Trophoblast cell (in vitro differentiated cells and primary cell): ENCODE data around the gene NXN.

Experiments used
- DNase-seq, 2 donors: peaks; one replicate each; pipeline ENCODE4 v3.0.0-alpha.2; 2016
- H2AFZ ChIP-seq: 2 replicates; pipeline ENCODE4 v1.6.1; 2013; ENCODE audit warnings: low read length, moderate library complexity, mild to moderate bottlenecking; ENCODE audit not compliant: insufficient read depth, poor library complexity
- H2AK5ac ChIP-seq: 2 replicates; pipeline ENCODE4 v1.6.1; 2013; ENCODE audit warnings: mild to moderate bottlenecking, low read length
- H2BK120ac ChIP-seq: 2 replicates; pipeline ENCODE4 v1.6.1; 2013; ENCODE audit warnings: low read length, mild to moderate bottlenecking, moderate library complexity; ENCODE audit not compliant: insufficient read depth, poor library complexity
- H2BK12ac ChIP-seq: 2 replicates; pipeline ENCODE4 v1.6.1; 2013; ENCODE audit warnings: mild to moderate bottlenecking, low read length, moderate library complexity
- H2BK5ac ChIP-seq: 2 replicates; pipeline ENCODE4 v1.6.1; 2013; ENCODE audit warnings: low read length, low read depth, moderate library complexity, mild to moderate bottlenecking; ENCODE audit not compliant: poor library complexity
- H3K14ac ChIP-seq: 2 replicates; pipeline ENCODE4 v1.6.1; 2013; ENCODE audit warnings: mild to moderate bottlenecking, low read length
- H3K18ac ChIP-seq: 2 replicates; pipeline ENCODE4 v1.6.1; 2013; ENCODE audit warnings: mild to moderate bottlenecking, low read length
- H3K23ac ChIP-seq: 2 replicates; pipeline ENCODE4 v1.6.1; 2013; ENCODE audit warnings: low read length
- H3K27ac ChIP-seq: 2 replicates; pipeline ENCODE4 v1.5.1; 2013; ENCODE audit warnings: low read depth, mild to moderate bottlenecking, inconsistent platforms, low read length, moderate library complexity
- H3K27me3 ChIP-seq: 2 replicates; pipeline ENCODE4 v1.6.1; 2013; ENCODE audit warnings: inconsistent platforms, mild to moderate bottlenecking, low read length, moderate library complexity; ENCODE audit not compliant: insufficient read depth
- H3K36me3 ChIP-seq, 2 experiments: 1 replicate in 1 of 2; 2 replicates in 1 of 2; pipeline ENCODE4 v1.6.1; 2013; ENCODE audit warnings: low read length in 2 of 2, mild to moderate bottlenecking in 2 of 2, moderate library complexity in 1 of 2; ENCODE audit not compliant: insufficient read depth in 2 of 2, control insufficient read depth in 1 of 2
- H3K4ac ChIP-seq: 2 replicates; pipeline ENCODE4 v1.6.1; 2013; ENCODE audit warnings: low read depth, mild to moderate bottlenecking, low read length, moderate library complexity
- H3K4me1 ChIP-seq, 2 experiments: 1 replicate in 1 of 2; 2 replicates in 1 of 2; pipeline ENCODE4 v1.6.1; 2013; ENCODE audit warnings: low read length in 2 of 2, mild to moderate bottlenecking in 2 of 2, moderate library complexity in 1 of 2; ENCODE audit not compliant: insufficient read depth in 2 of 2, control insufficient read depth in 1 of 2
- H3K4me2 ChIP-seq: 2 replicates; pipeline ENCODE4 v1.6.1; 2013; ENCODE audit warnings: inconsistent platforms, mild to moderate bottlenecking, low read length, moderate library complexity
- H3K4me3 ChIP-seq: 2 replicates; pipeline ENCODE4 v1.5.1; 2013; ENCODE audit warnings: mild to moderate bottlenecking, low read depth, low read length, inconsistent platforms
- H3K79me1 ChIP-seq: one replicate; pipeline ENCODE4 v1.6.1; 2013; ENCODE audit warnings: low read length
- H3K79me2 ChIP-seq: 2 replicates; pipeline ENCODE4 v1.6.1; 2013; ENCODE audit warnings: low read length, mild to moderate bottlenecking; ENCODE audit not compliant: control insufficient read depth, insufficient read depth, poor library complexity
- H3K9ac ChIP-seq: 2 replicates; pipeline ENCODE4 v1.6.1; 2013; ENCODE audit warnings: mild to moderate bottlenecking, low read length
- H3K9me3 ChIP-seq: 2 replicates; pipeline ENCODE4 v1.6.1; 2013; ENCODE audit warnings: low read depth, mild to moderate bottlenecking, control low read depth, inconsistent platforms, low read length; ENCODE audit not compliant: insufficient read depth
- H4K12ac ChIP-seq: 2 replicates; pipeline ENCODE4 v1.6.1; 2013; ENCODE audit warnings: low read depth, mild to moderate bottlenecking, low read length, moderate library complexity
- H4K8ac ChIP-seq: 2 replicates; pipeline ENCODE4 v1.6.1; 2013; ENCODE audit warnings: low read depth, mild to moderate bottlenecking, low read length, moderate library complexity
- H4K91ac ChIP-seq: one replicate; pipeline ENCODE4 v1.6.1; 2013; ENCODE audit warnings: low read depth, mild to moderate bottlenecking, low read length, moderate library complexity
- WGBS: extraction: QIAGEN DNeasy Blood & Tissue Kit; methylation state at CpG from one replicate; pipeline ENCODE4 v1.1.7; 2013; ENCODE audit warnings: missing lambda C conversion rate; ENCODE audit not compliant: insufficient read length, insufficient coverage; ENCODE audit errors: extremely low coverage; 5-methylcytosine and 5-hydroxymethylcytosine counted together

NXN gene

DNA sequence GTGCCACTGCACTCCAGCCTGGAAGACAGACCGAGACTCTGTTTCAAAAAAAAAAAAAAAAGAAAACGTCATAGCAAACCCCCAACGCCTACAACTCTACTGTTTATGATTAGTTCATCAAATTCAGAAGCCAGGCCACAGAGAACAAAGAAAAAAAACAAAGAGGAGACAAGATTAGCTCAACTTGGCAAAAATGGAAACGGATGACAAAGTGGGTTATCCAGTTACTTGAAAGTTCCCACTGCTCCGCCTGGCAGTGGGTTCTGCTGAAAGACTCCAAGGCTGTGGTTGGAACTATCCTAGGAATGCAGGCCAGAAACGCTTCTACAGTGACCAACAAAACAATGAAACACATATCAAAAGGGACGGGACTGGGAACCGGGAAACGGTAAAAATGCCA, 144.3 kb downstream of the NXN start:
- no peak overlapping the region for H2BK120ac ChIP-seq
- peaks cover 3% of the 10 kb centered on the region for H3K79me2 ChIP-seq
- H3K4me1 ChIP-seq = peaks cover 2 to 12% of the 10 kb centered on the region in 2 experiments
- H3K4me2 ChIP-seq = no peak overlapping the region
- peak overlapping the region; percentile 58 for H3K27ac ChIP-seq
- H2BK5ac ChIP-seq = no peak overlapping the region
- H3K79me1 ChIP-seq = peaks cover 6% of the 10 kb centered on the region
- H3K23ac ChIP-seq = no peak overlapping the region
- no peak overlapping the region for H3K4me3 ChIP-seq
- H2AFZ ChIP-seq = no peak overlapping the region
- peak in 1 of 2 donors; percentile 4 for DNase-seq
- H3K14ac ChIP-seq = no peak overlapping the region
- no peak overlapping the region for H2AK5ac ChIP-seq
- H4K12ac ChIP-seq = no peak overlapping the region
- no peaks in the 10 kb centered on the region for H3K9me3 ChIP-seq
- H3K36me3 ChIP-seq = peaks cover 2 to 4% of the 10 kb centered on the region in 2 experiments
- no peak overlapping the region for H3K4ac ChIP-seq
- no CpG with 5 or more reads among the region's 9 CpGs for WGBS
- H2BK12ac ChIP-seq = no peak overlapping the region
- H3K27me3 ChIP-seq = no peaks in the 10 kb centered on the region
- no peak overlapping the region for H4K8ac ChIP-seq
- H3K9ac ChIP-seq = no peak overlapping the region
- no peak overlapping the region for H3K18ac ChIP-seq
- no peak overlapping the region for H4K91ac ChIP-seq

DNA sequence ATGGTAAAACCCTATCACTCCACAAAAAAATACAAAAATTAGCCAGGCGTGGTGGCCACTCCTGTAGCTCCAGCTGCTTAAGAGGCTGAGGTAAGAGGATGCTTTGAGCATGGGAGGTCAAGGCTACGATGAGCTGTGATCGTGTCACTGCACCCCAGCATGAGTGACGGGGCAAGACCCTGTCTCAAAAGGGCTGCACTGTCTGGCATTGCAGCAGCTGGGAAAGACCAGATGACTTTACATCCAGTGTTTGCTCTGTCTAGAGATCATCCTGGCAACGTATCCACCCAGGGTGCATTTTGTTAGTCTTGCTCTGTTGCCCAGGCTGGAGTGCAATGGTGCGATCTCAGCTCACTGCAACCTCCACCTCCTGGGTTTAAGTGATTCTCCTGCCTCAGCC, 145.4 kb downstream of the NXN start:
- no peak for DNase-seq
- Histone ChIP-seq H2AK5ac (no peak overlapping the region), H3K79me2 (peaks cover 3% of the 10 kb centered on the region), H4K12ac (no peak overlapping the region), H3K14ac (no peak overlapping the region), H3K36me3 (peaks cover 2 to 4% of the 10 kb centered on the region in 2 experiments), H3K27me3 (no peaks in the 10 kb centered on the region), H2AFZ (no peak overlapping the region), H3K27ac (no peak overlapping the region), H3K4me1 (peaks cover 2 to 12% of the 10 kb centered on the region in 2 experiments), H3K4me3 (no peak overlapping the region), H4K91ac (no peak overlapping the region), H3K9ac (no peak overlapping the region), H3K23ac (no peak overlapping the region), H2BK120ac (no peak overlapping the region), H3K4me2 (no peak overlapping the region), H2BK5ac (no peak overlapping the region), H3K9me3 (no peaks in the 10 kb centered on the region), H3K79me1 (peaks cover 6% of the 10 kb centered on the region), H2BK12ac (no peak overlapping the region), H3K18ac (no peak overlapping the region), H3K4ac (peak overlapping the region; percentile 29), H4K8ac (no peak overlapping the region)
- WGBS = no CpG with 5 or more reads among the region's 6 CpGs

DNA sequence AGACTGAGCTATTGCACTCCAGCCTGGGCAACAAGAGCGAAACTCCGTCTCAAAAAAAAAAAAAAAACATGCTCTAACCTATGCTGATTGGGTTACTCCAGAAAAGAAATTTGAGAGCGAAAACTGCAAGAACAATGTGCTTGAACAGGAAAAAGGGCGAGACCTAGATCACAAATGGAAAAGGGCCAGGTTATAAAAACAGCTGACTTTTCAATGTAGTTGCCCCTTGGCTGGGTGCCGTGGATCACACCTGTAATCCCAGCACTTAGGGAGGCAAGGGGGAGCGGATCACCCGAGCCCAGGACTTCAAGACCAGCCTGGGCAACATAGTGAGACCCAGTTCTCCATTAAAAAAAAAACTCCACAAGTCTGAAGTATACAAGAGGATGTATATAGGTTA, 148.6 kb downstream of the NXN start:
- Histone ChIP-seq H4K12ac (no peak overlapping the region), H2BK5ac (no peak overlapping the region), H3K79me1 (peaks cover 2% of the 10 kb centered on the region), H4K8ac (no peak overlapping the region), H3K23ac (no peak overlapping the region), H3K36me3 (no peaks in the 10 kb centered on the region), H2BK120ac (no peak overlapping the region), H3K4me1 (peaks cover 2 to 6% of the 10 kb centered on the region in 2 experiments), H3K9ac (no peak overlapping the region), H3K9me3 (no peaks in the 10 kb centered on the region), H3K4me2 (no peak overlapping the region), H2AFZ (no peak overlapping the region), H3K27ac (no peak overlapping the region), H3K27me3 (no peaks in the 10 kb centered on the region), H3K79me2 (peaks cover 3% of the 10 kb centered on the region), H3K18ac (no peak overlapping the region), H3K14ac (no peak overlapping the region), H3K4me3 (no peak overlapping the region), H2AK5ac (no peak overlapping the region), H4K91ac (no peak overlapping the region), H3K4ac (no peak overlapping the region), H2BK12ac (no peak overlapping the region)
- no CpG with 5 or more reads among the region's 7 CpGs for WGBS
- no peak for DNase-seq

DNA sequence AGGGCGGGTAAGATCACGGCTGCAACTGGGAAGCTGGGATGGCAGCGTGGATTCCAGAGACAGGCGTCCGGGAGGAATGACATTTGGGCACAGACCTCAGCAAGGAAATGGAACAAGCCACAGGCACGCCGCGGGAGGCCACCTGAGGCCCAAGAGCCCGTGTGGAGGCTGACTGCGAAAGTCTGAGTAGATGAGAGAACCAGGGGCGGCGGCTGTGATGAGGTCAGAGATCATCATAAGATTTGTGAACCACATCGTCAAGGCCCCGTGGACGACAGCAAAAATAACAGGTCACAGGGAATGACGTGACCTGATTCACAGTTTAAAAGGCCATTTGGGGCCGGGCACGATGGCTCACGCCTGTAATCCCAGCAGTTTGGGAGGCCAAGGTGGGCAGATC, 149.2 kb downstream of the NXN start:
- Histone ChIP-seq H3K4me2 (no peak overlapping the region), H2AK5ac (no peak overlapping the region), H3K14ac (no peak overlapping the region), H3K36me3 (peaks cover 4 to 5% of the 10 kb centered on the region in 2 experiments), H4K8ac (no peak overlapping the region), H3K27ac (no peak overlapping the region), H3K18ac (no peak overlapping the region), H3K79me1 (peaks cover 2% of the 10 kb centered on the region), H3K4me1 (peaks cover 2 to 3% of the 10 kb centered on the region in 2 experiments), H3K4me3 (no peak overlapping the region), H4K91ac (no peak overlapping the region), H3K79me2 (peaks cover 3% of the 10 kb centered on the region), H3K9me3 (no peaks in the 10 kb centered on the region), H3K27me3 (no peaks in the 10 kb centered on the region), H3K4ac (peak overlapping the region; percentile 12), H2BK12ac (no peak overlapping the region), H4K12ac (no peak overlapping the region), H3K9ac (no peak overlapping the region), H2BK120ac (no peak overlapping the region), H3K23ac (no peak overlapping the region), H2BK5ac (no peak overlapping the region), H2AFZ (no peak overlapping the region)
- WGBS = no CpG with 5 or more reads among the region's 19 CpGs
- no peak for DNase-seq
